Dermis microvascular lymphatic vessel endothelial cell (primary cell): ENCODE results near the gene RAB11FIP3. TPM values are rescaled to one million over a fixed set of nuclear protein-coding genes. Genes with fewer than 3 reads are reported as not detected.

Source experiments
- DNase-seq, 2 donors: peaks; one replicate each; pipeline versions ENCODE4 v3.0.0 to v3.0.0-alpha.2; 2010; ENCODE audit warnings: low read depth in 2 of 2
- total RNA-seq: library from RNA; depleted of rRNA; stranded (reverse); fragments of >200 nt; gene quantifications from 2 replicates; pipeline ENCODE4 v1.2.1, GENCODE V29; 2014

The RAB11FIP3 gene
- total RNA-seq, 1 donor from 2014 or later: 19.0 TPM

DNA sequence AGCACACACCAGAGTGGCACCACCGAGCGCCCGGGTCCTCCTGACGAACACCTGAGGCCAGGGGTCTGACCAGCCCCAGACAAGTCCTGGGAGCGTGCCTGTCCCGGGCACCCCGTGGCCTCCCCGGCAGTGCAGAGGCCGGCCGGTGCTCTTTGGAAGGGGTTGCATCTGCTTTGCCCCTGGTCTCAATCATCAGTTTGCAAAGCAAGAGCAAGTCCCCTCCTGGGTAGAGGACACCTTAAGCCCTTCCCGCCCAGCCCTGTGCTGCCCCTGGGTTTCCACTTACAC is 90.4 kb downstream of the RAB11FIP3 start:
- no peak for DNase-seq

DNA sequence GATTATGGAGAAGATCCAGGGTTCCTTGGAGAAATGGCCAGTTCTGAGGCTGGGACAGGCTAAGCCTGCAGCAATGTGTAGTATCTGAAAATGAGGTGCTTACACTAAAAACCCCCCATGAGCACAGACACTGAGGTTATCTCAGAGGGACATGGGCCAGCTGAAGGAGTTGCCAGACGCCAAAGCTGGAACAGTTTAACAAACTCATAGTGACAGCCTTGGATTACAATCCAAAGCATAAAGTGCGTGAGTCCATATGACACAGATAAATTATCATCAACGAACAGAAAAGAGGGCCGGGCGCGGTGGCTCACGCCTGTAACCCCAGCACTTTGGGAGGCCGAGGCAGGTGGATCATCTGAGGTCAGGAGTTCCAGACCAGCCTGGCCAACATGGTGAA is 90.9 kb downstream of the RAB11FIP3 start:
- no peak for DNase-seq

DNA sequence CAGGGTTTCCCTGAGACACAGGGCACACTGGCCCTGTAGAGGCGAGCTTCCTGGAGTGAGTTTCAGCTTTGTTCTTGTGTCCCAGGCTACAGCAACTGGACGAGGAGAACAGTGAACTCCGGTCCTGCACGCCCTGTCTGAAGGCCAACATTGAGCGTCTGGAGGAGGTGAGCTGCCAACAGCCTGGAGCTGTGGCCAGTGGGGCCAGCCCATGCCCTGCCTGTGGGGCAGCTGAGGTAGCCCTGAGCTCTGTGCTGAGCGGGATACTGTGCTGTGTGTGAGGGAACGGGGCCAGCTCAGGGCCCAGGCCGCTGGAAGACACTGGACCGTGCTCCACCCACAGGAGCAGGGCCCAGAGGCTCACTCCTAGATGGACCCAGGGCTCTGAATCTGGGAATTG is 93.4 kb downstream of the RAB11FIP3 start:
- no peak for DNase-seq

- DNase-seq: no peak
Observed at GRCh38 chr16:519425-519824, 94.0 kb downstream of the RAB11FIP3 start.

DNA sequence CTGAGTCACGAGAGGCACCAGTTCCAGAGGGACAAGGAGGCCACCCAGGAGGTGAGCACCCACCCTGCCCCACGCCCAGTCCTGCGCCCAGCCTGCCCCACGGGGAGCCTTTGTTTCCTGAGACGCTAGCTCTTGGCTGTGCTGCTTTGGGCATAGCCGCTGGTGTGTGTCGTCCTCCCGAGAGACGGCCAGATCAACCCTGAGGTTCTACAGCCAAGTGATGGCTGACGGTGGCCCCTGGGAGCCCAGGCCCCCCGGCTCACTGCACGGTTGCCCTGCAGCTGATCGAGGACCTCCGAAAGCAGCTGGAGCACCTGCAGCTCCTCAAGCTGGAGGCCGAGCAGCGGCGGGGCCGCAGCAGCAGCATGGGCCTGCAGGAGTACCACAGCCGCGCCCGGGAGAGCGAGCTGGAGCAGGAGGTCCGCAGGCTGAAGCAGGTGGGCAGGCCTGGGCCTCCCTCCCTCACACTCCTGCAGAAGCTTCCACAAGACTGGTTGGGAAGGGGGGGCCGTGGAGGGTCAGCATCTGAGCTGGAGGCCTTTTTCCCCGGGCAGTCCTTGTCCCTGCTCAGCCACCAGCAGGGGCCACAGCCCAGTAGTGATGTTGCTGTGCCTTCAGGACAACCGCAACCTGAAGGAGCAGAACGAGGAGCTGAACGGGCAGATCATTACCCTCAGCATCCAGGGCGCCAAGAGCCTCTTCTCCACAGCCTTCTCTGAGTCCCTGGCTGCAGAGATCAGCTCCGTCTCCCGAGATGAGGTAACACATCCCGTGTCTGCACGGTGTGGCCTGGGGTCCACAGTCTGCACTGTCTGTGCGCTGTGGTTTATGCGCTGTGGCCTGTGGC is 94.6 kb downstream of the RAB11FIP3 start:
- DNase-seq: no peak

DNA sequence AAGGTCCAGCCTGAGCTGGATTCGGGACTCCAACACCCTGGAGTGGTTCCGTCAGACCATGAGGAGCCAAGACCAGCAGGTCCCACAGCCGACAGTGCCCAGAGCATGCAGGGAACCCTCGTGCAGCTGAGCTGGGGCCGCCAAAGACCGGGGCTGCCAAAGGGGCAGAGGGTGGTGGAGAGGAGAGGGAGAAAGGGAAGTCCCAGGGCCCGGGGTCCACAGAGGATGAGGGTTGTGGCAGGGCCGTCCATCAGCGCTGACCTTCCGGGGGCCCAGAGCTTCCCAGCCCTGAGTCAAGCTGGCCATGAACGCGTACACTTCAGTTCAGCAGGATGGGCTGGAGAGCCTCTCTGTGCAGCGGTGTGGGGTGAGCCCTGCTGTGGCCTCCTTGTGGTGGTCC is 95.4 kb downstream of the RAB11FIP3 start:
- no peak for DNase-seq

DNA sequence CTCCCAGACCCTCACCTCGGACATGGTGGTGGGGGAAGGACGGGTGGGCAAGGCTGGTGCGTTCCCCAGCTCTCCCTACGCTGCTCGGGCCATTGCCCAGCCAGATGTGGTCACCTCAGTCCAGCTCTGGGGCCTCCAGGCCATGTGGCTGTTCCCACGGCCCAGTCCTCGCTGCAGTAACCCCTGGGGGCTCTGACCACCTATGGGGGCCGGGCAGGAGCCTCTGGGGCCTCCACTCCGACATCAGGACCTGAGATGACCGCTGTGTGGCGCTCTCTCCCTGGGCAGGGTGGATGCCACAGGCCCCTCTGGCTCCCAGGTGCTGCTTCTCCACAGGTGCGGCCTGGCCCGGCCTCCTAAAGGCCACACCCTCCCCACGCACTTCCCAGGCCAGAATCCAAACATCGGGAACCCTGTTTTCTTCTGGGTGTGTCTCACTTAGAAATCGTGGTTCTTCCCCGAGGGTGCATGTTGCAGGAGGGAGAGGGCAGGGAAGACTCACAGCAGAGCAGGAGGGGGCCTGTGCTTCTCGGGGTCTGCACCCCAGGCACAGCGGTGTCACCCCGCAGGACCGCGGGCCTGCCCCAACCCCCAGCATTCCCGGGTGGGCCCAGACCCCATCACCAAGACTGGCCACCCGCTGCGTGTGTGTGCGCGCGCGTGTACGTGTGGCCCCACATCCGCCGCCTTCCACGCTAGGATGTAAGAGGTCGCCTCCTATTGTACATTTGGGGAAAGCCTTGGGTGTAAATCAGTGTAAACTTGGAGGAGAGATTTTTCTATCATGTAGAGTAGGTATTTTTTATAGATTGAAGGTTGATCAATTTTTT is 96.1 kb downstream of the RAB11FIP3 start:
- no peak for DNase-seq

GRCh38 chr16:522320-523096 is 97.1 kb downstream of the RAB11FIP3 start:
- DNase-seq: no peak

DNA sequence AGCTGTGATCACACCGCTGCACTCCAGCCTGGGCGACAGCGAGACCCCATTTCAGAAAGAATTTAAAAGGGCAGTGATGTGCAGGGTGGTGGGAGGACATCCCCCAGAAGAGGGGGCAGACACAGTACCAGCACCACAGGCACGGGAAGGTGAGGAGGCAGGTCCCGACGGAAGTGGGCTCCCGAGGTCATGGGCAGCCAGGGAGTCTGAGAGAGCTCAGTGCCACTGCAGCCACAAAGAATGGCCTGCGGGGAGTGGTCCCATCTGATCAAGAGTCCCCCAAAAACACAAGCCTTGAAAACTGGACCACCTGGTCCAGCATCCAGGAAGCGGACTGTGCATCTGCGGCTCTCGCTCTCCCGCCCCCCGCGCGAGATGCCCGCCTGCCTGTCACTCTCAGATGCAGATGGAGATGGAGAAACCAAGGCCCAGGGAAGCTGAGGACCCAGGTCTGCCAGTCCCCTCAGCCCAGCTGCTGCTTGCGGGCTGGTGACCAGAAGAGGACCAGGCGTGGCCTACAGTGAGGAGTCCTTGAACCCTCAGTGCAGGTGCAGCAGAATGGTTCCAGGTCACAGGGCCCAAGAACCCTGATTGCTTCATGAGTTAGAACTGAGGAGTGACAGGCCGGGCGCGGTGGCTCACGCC is 97.8 kb downstream of the RAB11FIP3 start:
- no peak for DNase-seq

DNA sequence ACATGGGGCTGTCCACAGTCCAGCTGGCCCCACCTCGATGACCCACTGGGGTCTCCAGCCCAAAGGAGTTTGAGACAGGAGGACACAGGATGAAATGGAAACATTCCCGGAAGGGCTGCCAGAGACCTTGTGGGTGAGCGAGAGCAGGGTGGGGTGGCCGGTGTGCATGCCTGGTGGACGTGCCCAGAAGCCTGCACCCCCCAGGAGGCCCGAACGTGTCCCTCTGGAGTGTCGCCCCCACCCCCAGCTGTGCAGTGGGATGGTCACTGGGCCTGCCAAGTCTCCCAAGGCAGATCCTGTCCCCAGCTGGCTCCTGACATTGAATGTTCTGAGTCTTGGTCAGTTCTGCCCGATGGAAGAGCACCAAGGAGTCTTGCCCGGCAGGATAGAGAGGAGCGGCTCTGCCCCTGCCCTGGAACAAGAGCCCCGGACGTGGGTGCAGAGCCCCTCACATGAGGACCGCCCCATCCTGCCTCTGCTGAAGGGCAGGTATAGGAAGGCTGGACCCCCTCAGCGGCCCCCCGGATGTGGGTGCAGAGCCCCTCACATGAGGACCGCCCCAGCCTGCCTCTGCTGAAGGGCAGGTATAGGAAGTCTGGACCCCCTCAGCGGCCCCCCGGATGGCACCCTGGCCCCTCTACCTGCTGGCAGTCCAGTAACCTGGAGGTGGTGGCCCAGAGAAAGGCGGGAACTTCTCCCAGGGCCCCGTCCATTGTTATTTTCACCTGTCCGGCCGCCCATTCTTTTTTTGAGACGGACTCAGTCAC is 99.0 kb downstream of the RAB11FIP3 start:
- no peak for DNase-seq

GRCh38 chr16:525123-525519 is 99.7 kb downstream of the RAB11FIP3 start:
- no peak for DNase-seq

DNA sequence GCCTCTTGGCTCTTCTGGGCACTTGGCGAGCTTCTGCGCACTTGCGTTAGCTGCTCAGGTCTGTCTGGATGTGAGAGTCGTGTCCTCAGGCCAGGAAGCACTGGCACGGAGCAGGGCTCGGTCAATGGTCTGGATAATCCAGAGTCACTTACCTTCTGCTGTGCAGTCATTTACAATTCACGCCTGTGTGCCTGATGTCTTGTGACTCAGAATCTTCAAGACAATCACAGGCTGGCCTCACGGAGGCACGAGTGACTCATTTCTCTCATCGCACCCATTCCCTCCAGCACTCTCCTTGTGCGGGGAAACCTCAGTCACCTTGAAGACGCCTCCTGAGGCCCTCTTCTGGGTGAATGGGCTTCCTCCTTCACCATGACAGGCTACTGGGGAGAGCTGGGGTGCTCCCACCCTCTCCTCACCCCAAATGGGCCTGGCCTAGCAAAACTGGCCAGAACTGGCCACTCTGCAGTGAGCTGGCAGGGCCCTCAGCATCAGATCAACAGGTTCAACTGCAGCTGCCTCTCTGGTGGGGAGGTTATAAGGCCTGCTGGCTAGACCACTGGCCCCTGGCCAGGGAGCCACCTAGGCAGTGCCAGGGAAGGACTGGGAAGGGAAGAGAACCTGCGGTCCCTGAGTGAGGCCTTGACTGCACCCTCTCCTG is 100.2 kb downstream of the RAB11FIP3 start:
- DNase-seq: peak in 1 of 2 donors; percentile 81

GRCh38 chr16:526181-527014 is 100.9 kb downstream of the RAB11FIP3 start:
- no peak for DNase-seq

GRCh38 chr16:527015-527903 is 101.8 kb downstream of the RAB11FIP3 start, which contains the start of gene CAPN15:
TSS of gene CAPN15 (plus strand) at chr16:527712. CDS start at chr16:546839, 19,127 bp downstream.
- DNase-seq: peak; percentile 61 to 91

DNA sequence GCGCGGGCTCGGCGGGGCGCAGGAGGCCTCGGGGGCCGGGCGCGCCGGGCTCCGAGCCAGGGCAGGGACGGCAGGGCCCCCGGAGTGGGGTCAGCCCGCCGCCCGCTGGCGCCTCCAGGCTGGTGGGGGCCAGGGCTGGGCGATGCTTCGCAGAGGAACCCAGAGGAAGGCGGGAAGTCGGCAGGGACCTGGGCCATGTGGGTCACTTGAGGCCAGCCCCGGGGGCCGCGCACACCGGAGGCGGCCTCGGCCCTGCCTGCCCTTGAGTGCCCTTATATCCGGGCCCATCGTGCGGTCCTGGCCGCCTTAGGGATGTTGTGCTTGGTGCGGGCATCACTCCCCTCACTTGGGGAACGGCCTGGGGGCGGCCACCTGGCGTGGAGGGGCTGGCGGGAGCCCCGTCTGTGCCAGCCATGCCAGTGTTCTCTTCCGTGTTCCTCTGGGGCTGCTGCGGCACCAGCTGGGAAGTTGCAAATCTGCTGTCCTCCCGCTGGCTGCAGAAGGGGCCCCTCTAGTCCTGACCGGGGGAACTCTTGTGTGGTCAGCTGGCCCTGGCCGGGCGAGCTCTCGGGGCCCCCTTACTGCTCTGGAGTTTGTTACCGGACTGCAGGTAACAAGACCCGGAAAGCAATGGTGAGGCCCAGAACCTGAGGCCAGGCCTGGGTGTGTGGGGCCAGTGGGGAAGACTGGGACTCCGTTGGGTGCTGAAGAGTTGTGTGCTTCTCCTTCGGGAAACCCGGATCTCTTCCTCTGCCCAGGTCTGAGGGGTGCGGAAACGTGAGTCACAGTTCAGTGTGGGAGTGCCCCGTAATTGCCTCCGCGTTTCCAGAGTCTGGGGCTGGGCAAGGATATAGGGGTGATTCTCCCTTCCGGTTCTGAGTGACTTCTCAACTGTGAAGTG is 102.9 kb downstream of the RAB11FIP3 start:
- peak in 1 of 2 donors; percentile 61 for DNase-seq

DNA sequence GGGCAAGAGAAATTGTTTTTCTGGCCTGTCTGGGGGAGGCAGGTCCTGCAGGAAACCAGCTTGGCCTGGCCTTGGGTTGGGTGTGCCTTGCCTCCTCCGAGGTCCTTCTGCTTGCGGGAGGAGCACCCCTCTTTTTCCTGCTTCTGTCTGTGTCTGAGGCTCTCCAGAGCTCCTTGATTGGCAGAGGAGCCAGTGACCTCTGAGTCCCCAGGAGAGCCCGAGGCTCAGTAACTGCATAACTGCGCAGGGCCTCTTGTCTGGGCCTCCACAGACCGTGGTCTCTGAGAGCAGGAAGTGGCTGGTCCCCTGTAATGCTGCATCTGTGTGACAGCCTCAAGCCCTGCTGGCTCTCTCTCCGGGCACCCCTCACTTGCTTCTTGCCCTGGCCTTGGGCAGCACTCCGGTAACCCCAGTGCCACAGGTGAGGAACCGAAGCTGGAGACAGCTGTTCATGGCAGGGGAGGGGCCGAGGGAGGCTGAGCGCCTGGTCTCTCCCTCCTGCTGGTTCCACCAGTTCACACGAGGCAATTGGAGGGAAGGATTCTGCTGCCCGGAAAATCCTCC is 103.6 kb downstream of the RAB11FIP3 start:
- DNase-seq: peak in 1 of 2 donors; percentile 20
